ENCODE results near the gene CCM2.

Gene CCM2

GRCh38 chr7:44969049-44969700, 30.8 kb upstream of the CCM2 start:
- no peak for DNase-seq

- DNase-seq = no peak
Observed at GRCh38 chr7:44969701-44970522, 30.1 kb upstream of the CCM2 start.

DNA sequence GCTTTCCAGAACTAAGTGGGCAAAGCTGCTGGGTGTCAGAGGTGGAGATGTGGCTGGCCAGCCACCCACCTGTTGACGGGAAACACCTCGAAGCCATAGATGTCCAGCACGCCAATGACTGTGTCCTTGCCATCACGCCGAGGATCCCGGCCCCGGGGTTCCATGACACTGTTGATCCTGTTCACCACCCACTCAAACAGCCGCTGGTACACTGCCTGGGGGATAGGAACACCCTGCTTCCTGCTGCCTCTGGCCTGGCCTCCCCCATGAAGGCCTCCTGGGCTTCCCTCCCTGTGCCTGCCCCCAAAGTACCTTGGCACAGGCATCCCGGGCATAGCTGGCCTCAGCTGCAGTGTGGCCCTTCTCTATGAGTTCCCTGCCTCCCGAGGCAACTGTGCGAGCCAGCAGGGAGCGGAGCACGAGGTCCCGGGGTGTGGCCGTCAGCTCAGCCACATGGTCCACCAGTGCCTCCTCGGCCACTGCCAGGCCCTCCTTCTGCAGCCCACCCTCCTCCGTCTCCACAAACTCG, 29.4 kb upstream of the CCM2 start:
- DNase-seq = no peak

DNA sequence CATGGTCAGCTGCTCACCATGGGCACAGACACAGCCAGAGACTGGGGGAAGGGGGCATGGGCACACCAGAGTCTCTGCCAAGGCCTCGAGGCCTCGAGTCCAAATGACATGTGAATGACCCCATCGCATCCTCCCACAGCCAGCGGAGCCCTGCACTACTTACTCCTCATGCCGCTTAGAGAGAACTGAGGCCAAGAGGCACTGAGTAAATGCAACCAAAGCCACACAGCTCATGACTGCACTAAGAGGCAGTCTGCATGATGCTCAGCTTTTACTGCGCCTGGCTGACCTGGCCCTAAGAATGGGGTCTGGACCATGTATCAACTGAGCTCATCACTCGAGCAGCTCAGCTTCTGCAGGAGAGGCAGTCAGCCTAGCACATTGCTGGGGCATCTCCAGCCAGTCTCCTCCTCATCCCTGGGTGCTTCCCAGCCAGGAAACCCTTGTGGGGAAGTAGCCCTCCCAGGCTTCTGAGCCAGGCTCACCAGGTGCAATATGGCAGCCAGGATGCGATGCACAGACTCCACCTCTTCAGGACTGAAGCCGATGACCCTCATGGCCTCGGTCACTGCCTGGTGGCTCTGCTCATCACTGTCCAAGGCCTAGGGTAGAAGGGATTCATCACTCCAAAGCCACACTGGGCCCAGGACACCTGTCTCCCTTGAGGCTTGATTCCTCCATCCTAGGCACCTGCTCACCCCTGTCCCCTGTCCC, 28.7 kb upstream of the CCM2 start:
- DNase-seq = no peak

DNA sequence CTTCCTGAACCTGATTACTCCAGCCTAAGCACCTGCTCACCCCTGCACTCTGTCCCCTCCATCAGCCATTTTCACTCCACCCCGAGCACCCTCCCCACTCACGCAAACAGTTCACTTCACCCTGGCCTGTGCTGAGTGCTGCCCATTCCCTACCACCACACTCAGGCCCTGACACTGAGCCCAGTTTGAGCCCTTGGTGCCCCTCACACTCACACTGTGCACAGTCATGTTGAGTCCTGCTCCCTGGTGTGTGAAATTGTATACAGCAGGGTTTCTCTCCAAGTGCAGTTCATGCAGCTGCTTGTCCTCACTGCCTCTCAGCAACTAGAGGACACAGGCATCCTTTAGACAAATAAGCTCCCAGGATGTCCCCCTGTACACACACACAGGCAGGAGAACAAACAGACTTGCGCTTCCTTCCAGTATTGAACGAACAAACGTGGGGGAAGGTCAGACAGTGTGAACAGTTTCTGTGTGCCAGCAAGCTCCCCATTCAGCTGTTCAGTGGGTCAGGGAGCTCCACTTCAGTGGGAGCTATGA, 28.0 kb upstream of the CCM2 start:
- DNase-seq = no peak

DNA sequence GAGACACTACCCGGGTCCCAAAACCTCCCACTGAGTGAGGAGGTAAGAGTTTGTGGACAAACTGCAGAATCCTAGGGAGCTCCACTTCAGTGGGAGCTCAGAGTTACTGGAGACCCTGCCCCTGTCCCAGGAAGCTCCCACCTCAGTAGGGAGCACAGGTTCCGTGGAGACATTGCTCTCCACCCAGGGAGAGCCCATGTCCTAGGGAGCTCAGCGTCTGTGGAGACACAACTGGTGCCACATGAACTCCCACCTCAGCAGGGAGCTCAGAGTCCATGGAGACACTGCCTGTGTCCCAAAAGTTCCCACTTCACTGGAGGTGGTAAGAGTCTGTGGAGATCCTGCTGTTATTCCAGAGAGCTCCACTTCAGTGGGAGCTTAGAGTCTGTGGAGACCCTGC, 27.4 kb upstream of the CCM2 start:
- DNase-seq = no peak

GRCh38 chr7:44973610-44974401, 26.2 kb upstream of the CCM2 start:
- DNase-seq = peak; percentile 34 to 71 (median 52)

- DNase-seq = peak in 1 of 6 experiments; percentile 18
Observed at GRCh38 chr7:44974549-44974948, 25.5 kb upstream of the CCM2 start.

GRCh38 chr7:44975331-44976039, 24.5 kb upstream of the CCM2 start:
- no peak for DNase-seq

DNA sequence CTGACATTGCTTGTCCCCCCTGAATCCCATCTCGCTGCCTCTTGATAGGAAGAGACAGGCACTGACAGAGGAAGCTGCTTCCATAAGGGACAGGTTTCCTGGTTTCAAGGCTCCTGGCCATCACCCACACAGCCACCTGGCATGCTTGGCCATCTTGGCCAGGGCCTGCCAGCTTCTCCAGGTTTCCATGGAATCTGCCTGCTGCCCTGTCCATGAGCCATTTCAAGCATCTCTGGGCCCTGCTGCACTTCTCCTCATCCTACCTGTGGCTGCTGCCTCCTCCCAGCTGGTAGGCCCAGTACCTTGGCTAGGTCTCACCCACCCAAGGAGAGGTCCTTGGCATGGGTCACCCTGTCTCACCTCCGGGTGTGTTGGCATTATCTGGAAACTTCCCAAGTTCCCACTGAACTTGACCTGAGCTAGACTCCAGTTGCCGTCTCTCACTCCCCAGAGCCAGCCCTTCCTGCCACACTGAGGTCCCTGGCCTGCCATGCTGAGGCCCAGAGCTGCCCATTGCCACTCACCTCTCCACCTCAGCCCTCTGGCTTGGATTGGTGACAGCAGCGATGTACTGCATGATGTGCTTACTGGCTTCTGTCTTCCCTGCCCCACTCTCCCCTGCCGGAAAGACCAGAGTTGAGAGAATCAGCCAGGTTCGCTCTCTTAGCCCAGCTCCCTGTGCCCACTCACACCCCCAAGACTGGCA, 23.8 kb upstream of the CCM2 start:
- no peak for DNase-seq

- DNase-seq = peak in 1 of 6 experiments; percentile 21
Observed at GRCh38 chr7:44976746-44977196, 23.2 kb upstream of the CCM2 start.

GRCh38 chr7:44977304-44977958, 22.6 kb upstream of the CCM2 start:
- peak; percentile 26 to 51 (median 44) for DNase-seq

DNA sequence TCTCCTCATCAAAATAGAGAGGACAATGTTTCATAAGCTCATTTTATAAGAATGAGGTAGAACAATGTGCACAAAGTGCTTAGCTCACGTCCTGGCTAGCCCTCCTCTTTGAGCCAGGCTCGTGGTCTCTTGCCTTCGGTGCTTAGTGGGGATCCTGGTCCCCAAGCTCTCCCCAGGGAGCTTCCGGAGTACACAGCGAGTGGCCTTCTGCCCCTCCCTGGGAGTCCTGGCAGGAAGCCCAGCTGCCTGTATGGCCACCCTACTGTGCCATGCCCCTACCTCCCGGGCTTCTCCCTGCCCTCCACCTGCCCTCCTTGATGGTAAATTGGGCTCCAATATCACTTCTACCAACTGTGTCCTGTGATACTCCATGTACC, 22.1 kb upstream of the CCM2 start:
- no peak for DNase-seq

DNA sequence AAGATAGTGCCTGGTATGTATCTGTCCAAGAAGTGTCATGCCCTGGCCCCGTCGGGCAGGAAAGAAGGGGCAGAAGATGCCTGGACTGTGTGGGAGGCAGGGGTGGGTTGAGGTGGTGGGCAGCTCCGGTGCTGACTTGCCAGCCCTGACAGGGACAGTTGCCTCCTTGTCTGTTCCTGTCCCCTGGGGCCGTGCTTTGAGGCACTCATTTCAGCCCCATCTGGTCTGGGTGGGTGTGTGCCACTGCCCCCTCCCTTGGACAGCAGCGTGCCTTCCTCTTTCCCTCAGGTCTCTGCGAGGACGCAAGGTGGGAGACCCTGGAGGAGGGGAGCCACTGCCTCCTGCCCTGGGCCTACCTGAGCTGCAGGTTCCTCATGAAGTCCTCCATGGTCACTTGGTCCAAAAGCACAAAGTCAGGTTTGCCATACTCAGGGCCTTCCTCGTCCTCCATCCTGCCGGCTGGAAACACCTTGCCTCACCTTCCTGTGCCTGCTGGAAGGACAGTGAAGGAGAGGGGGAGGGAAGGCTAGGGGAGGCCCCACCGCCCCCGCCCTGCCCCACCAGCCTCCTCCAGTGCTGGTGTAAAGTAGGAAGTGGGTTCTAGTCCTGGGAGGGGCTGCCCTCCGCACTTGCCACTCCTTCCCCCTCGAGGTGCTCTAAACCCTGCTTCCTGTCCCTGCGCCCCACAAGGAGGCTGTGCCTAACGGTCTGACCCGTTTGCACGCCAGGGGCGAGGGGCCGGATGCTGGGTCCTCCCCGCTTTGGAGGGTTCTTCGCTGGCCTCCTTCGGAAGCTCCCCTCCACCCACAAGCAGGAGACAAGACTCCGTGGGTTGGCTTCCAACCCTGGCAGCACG, 21.3 kb upstream of the CCM2 start, which contains the start of gene MYO1G:
MYO1G (minus strand) TSS at position 505 of the 856 bp plus-strand sequence; CDS start at position 451, 54 bp downstream.
- peak; percentile 61 to 87 (median 79) for DNase-seq

DNA sequence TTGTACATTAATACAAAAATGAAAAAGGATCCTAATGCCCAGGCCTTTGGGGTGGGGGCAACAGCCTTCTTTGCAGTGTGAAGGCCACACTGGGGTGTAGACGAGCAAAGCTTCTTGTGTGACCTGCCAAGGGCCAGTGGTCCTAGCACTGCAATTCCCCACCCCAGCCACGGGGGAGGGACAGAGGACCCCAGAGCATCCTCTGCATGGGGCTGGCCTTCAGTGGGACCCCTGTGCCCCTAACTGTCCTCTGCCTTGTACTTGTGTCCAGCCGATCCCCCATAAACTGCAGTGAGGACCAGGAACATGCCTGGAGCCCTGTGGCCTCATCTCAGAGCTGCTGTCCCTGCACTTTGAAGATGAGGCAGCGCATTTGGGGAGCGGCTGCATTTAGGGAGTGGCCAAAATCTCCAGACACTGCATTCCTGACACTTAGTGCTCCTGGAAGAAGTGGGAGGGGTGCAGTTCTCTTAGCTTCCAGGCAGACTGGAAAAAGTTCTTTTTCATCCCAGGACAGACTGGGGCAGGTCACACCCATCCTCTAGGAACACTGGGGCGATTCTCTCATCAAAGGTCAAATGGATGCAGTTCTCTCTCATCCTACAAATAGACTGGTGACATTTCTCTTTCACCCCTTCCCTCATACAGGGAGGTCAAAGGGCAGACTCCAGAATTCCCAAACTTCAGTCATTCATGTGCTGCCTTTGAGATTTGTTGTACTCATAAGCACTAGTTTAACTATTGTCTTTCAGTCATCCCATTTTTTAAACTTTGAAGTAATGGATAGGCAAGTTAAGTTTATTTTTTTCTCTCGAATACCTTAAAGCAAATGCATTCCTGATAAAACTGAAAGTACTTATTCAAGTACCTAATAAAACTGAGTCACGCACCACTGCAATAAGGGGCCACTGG, 20.3 kb upstream of the CCM2 start:
- DNase-seq = no peak

- no peak for DNase-seq
Observed at GRCh38 chr7:44980393-44981034, 19.5 kb upstream of the CCM2 start.

GRCh38 chr7:44981035-44981706, 18.8 kb upstream of the CCM2 start:
- no peak for DNase-seq

All from stimulated activated naive CD4-positive, alpha-beta T cell (primary cell).